Skeletal muscle satellite cell (primary cell): Measurements from ENCODE around the gene ASGR1.

Source experiments
- H3K27me3 ChIP-seq: 2 replicates; pipeline ENCODE4 v1.7.0; 2013; ENCODE audit warnings: low read length; ENCODE audit not compliant: control insufficient read depth, insufficient read depth
- H3K36me3 ChIP-seq: 2 replicates; pipeline ENCODE4 v1.7.0; 2013; ENCODE audit warnings: mild to moderate bottlenecking, control low read depth, low read length; ENCODE audit not compliant: insufficient read depth
- H3K4me1 ChIP-seq: 2 replicates; pipeline ENCODE4 v1.7.0; 2013; ENCODE audit warnings: low read length; ENCODE audit not compliant: control insufficient read depth, insufficient read depth
- H3K4me2 ChIP-seq: 2 replicates; pipeline ENCODE4 v1.7.0; 2013; ENCODE audit warnings: mild to moderate bottlenecking, low read length
- H3K4me3 ChIP-seq: 2 replicates; pipeline ENCODE4 v1.7.0; 2013; ENCODE audit warnings: low read length
- H3K9ac ChIP-seq: 2 replicates; pipeline ENCODE4 v1.7.0; 2013; ENCODE audit warnings: mild to moderate bottlenecking, low read depth, low read length, moderate library complexity
- H3K9me3 ChIP-seq: replicated peaks from 2 replicates; pipeline ENCODE4 v1.7.0; 2013; ENCODE audit warnings: mild to moderate bottlenecking, control low read depth, low read length

Gene ASGR1

DNA sequence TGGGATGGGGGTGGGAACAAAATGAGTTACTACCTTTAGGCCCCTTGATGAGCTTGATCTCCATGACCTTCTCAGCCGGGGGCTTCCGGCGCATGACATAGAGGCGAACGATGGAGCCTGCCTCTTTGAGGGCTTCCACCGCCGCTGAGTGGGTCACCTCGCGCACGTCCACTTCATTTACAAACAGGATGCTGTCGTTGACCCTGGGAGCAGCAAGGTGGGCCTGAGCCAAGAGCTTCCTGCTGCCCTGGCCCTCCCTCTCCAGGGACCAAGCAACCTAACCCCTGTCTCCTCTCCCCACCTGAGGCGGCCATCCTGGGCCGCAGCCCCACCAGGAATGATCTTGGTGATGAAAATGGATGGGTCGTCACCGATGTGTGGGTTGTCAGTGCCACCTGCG lies 24.2 kb upstream of the ASGR1 start:
- no peak overlapping the region for H3K4me2 ChIP-seq
- no peaks in the 10 kb centered on the region for H3K27me3 ChIP-seq
- no peaks in the 10 kb centered on the region for H3K9me3 ChIP-seq
- peaks cover 20% of the 10 kb centered on the region for H3K36me3 ChIP-seq
- H3K9ac ChIP-seq, result no peak overlapping the region
- no peak overlapping the region for H3K4me3 ChIP-seq
- peaks cover 14% of the 10 kb centered on the region for H3K4me1 ChIP-seq

GRCh38 chr17:7196651-7197401 lies 17.7 kb upstream of the ASGR1 start:
- Histone ChIP-seq H3K9ac (no peak overlapping the region), H3K4me3 (no peak overlapping the region), H3K9me3 (no peaks in the 10 kb centered on the region), H3K4me2 (no peak overlapping the region), H3K4me1 (no peaks in the 10 kb centered on the region), H3K27me3 (no peaks in the 10 kb centered on the region), H3K36me3 (peaks cover 42% of the 10 kb centered on the region)

- peaks cover 45% of the 10 kb centered on the region for H3K36me3 ChIP-seq
Observed at GRCh38 chr17:7195971-7196370, 16.8 kb upstream of the ASGR1 start.

GRCh38 chr17:7192271-7192937 lies 13.2 kb upstream of the ASGR1 start:
- no peaks in the 10 kb centered on the region for H3K9me3 ChIP-seq
- no peaks in the 10 kb centered on the region for H3K27me3 ChIP-seq
- H3K9ac ChIP-seq, result no peak overlapping the region
- no peaks in the 10 kb centered on the region for H3K4me1 ChIP-seq
- H3K4me3 ChIP-seq, result no peak overlapping the region
- no peak overlapping the region for H3K4me2 ChIP-seq
- H3K36me3 ChIP-seq, result peaks cover 39% of the 10 kb centered on the region

More at GRCh38 chr17:7195971-7196370, 16.8 kb upstream of the ASGR1 start:
- H3K9ac ChIP-seq, result no peak overlapping the region
- H3K4me3 ChIP-seq, result no peak overlapping the region
- no peaks in the 10 kb centered on the region for H3K4me1 ChIP-seq
- H3K4me2 ChIP-seq, result no peak overlapping the region
- H3K27me3 ChIP-seq, result no peaks in the 10 kb centered on the region
- H3K9me3 ChIP-seq, result no peaks in the 10 kb centered on the region

- no peak overlapping the region for H3K4me2 ChIP-seq
- H3K9me3 ChIP-seq, result no peaks in the 10 kb centered on the region
- H3K36me3 ChIP-seq, result peaks cover 33% of the 10 kb centered on the region
- H3K4me3 ChIP-seq, result no peak overlapping the region
- H3K9ac ChIP-seq, result no peak overlapping the region
- H3K4me1 ChIP-seq, result no peaks in the 10 kb centered on the region
- H3K27me3 ChIP-seq, result no peaks in the 10 kb centered on the region
Observed at GRCh38 chr17:7191571-7192270, 12.6 kb upstream of the ASGR1 start.

GRCh38 chr17:7191069-7191468 lies 11.9 kb upstream of the ASGR1 start:
- Histone ChIP-seq H3K4me2 (no peak overlapping the region), H3K4me1 (no peaks in the 10 kb centered on the region)

GRCh38 chr17:7190276-7190917 lies 11.2 kb upstream of the ASGR1 start:
- H3K9ac ChIP-seq, result no peak overlapping the region
- H3K27me3 ChIP-seq, result no peaks in the 10 kb centered on the region
- peaks cover 21% of the 10 kb centered on the region for H3K36me3 ChIP-seq
- no peak overlapping the region for H3K4me2 ChIP-seq
- H3K9me3 ChIP-seq, result no peaks in the 10 kb centered on the region
- no peak overlapping the region for H3K4me3 ChIP-seq
- H3K4me1 ChIP-seq, result no peaks in the 10 kb centered on the region

More at GRCh38 chr17:7191069-7191468, 11.9 kb upstream of the ASGR1 start:
- H3K4me3 ChIP-seq, result no peak overlapping the region
- H3K36me3 ChIP-seq, result peaks cover 27% of the 10 kb centered on the region
- no peaks in the 10 kb centered on the region for H3K9me3 ChIP-seq
- no peak overlapping the region for H3K9ac ChIP-seq
- no peaks in the 10 kb centered on the region for H3K27me3 ChIP-seq

DNA sequence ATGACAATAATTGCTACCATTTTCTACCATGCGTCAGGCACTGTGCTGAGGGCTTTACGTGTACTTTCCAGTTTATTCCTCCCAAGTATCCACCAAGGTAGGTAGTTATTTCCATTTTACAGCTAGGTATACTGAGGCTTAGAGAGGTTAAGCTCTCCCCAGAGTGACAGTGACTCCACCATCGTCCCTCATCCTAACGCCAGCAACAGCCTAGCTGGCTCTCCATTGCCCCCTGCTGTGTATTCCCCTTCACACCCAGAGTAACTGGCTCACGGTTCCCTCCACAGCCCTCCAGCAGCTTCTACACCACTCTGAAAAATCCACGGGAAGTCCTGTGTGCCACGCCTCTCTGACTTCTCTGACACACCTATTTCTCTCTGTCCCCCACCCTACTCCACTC lies 7.1 kb upstream of the ASGR1 start:
- no peaks in the 10 kb centered on the region for H3K4me1 ChIP-seq
- H3K9ac ChIP-seq, result no peak overlapping the region
- no peaks in the 10 kb centered on the region for H3K9me3 ChIP-seq
- H3K27me3 ChIP-seq, result no peaks in the 10 kb centered on the region
- H3K4me2 ChIP-seq, result no peak overlapping the region
- no peak overlapping the region for H3K4me3 ChIP-seq
- peaks cover 4% of the 10 kb centered on the region for H3K36me3 ChIP-seq

DNA sequence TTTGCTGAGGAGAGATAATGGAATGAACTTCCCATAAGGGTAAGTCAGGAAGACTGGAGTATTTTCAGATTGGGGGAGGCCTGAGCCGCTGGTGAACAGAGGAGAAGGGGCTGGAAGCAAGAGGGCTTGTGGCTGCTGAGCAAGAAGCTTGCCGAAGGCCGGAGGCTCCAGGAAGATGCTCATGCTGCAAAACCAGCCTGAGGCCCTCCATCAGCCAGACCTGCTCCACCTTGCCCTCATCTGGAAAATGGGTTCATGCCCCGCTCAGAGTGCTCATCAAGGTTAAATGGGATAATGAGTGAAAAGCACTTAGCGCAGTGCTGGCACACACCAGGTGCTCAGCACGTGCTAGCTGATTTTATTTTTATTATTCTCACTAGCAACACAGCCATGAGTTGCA lies 5.5 kb upstream of the ASGR1 start:
- H3K4me3 ChIP-seq, result no peak overlapping the region
- no peaks in the 10 kb centered on the region for H3K9me3 ChIP-seq
- no peaks in the 10 kb centered on the region for H3K27me3 ChIP-seq
- H3K4me1 ChIP-seq, result no peaks in the 10 kb centered on the region
- H3K9ac ChIP-seq, result no peak overlapping the region
- H3K4me2 ChIP-seq, result no peak overlapping the region
- H3K36me3 ChIP-seq, result no peaks in the 10 kb centered on the region

DNA sequence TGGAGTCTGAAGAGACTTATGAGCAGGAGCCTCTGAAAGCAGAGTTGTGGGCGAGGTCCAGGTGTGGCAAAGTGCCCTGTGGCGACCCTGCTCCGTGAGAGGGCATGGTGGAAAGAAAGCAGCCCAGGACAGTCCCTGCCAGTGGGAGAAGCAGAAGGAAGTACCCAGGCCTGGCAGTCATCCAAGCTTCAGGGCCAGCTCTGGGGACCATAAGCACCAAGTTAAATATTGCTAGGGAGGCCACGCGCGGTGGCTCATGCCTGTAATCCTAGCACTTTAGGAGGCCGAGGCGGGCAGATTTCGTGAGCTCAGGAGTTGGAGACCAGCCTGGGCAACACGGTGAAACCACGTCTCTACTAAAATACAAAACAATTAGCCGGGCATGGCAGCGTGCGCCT lies 4.9 kb upstream of the ASGR1 start:
- Histone ChIP-seq H3K36me3 (no peaks in the 10 kb centered on the region), H3K9ac (no peak overlapping the region), H3K4me1 (no peaks in the 10 kb centered on the region), H3K27me3 (no peaks in the 10 kb centered on the region), H3K4me3 (no peak overlapping the region), H3K4me2 (no peak overlapping the region), H3K9me3 (no peaks in the 10 kb centered on the region)

DNA sequence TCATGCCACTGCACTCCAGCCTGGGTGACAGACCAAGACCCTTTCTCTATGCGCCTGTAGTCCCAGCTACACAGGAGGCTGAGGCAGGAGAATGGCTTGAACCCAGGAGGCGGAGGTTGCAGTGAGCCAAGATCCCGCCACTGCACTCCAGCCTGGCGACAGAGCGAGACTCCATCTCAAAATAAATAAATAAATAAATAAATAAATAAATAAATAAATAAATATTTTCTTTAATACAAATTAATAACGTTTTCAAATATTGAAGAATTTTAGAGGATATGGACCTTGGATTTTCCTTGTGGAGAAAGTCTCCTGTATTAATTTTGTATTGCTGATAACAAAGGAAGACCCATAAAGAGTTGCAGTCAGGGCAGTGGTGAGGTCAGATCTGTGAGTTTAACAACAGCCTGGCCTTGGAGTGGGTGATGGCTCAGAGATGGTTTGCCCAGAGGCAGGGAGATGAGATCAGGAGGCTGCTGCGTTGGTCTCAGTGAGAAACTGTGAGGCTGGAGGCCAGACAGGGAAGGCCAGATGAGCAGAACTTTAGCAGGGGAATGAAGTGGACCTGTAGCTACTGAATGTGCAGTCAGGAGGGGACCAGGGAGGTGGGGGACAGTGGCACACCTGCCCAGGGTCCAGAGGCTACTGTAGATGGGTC lies 4.4 kb upstream of the ASGR1 start:
- H3K36me3 ChIP-seq, result no peaks in the 10 kb centered on the region
- no peaks in the 10 kb centered on the region for H3K9me3 ChIP-seq
- no peak overlapping the region for H3K9ac ChIP-seq
- H3K27me3 ChIP-seq, result no peaks in the 10 kb centered on the region
- no peaks in the 10 kb centered on the region for H3K4me1 ChIP-seq
- no peak overlapping the region for H3K4me2 ChIP-seq
- H3K4me3 ChIP-seq, result no peak overlapping the region
